ENCODE results near the gene NTRK3.

Gene NTRK3

DNA sequence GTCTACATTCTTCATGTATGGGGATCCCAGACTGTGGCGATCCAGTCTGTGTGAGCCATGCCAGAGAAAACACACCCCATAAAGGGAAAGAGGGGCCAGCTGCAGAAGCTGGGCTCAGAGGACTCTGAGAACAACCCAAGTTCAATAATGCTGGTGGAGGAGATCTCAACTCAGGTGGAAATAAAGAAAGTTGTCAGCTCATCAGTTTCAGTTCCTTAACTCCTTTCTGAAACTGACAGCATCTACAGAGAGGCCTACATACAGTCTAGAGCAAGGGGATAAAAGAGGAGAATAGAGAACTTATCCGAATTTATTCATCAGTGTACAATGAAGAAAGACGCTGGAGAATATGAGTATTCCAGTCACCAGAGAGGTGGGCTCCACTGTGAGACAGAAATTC lies 77.0 kb downstream of the NTRK3 start:
- no peak for DNase-seq (ENCODE audit: low read depth in 2 of 2)

DNA sequence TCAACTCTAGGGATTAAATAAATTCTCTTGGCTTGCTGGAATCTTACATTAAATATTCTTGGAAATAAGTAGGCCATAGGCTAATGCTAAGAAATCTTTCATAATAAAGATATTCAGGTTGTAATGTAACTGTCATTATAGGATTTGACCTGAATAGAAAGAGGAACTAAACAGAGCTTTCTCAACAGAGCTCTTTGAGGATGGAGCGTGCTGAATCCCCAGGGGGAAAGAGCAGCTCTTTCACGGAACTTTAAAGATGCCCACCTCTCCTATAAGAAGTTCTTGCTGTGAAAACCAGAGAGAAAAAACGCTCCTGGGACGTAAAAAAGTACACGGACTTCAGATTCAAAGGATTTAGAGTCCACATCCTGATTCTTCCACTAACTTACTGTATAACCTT lies 77.9 kb downstream of the NTRK3 start:
- DNase-seq (ENCODE audit: low read depth in 2 of 2): no peak

DNA sequence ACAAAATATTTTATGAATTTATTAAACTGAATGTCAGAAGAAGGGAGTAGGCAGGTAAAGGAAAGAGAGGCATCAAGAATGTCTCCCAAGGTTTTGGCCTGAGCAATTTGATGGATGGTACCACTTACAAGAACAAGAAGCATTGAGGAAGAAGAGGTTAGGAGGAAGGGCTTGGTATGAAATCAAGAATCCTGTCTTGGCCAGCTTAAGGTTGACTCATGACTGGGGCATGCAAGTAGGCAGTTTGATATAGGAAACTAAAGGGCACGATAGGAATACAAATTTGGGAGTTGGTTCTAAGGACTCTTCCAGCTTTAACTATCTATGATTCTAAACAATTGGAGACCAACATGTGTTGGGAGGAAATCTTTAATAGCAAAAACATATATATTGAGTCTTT lies 79.1 kb downstream of the NTRK3 start:
- no peak for DNase-seq (ENCODE audit: low read depth in 2 of 2)

DNA sequence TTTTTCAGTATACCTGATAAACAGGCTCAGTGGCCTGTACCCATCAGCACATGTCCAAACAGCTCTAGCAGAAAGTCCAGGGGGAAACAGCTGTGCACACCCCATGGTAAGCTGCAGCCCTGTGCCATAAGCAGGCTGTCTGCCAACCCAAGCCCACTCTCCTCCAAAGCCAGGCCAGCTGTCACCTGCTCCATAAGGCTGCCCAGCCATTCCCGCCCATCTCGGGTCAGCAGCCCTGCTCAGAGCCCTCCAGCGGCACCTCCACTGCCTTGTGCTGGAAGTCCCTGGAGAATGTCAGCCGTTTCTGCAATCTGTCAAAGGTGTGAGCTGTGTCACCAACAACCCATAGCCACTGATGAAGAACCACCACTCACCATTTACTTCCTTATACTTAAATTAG lies 82.0 kb downstream of the NTRK3 start:
- no peak for DNase-seq (ENCODE audit: low read depth in 2 of 2)

DNA sequence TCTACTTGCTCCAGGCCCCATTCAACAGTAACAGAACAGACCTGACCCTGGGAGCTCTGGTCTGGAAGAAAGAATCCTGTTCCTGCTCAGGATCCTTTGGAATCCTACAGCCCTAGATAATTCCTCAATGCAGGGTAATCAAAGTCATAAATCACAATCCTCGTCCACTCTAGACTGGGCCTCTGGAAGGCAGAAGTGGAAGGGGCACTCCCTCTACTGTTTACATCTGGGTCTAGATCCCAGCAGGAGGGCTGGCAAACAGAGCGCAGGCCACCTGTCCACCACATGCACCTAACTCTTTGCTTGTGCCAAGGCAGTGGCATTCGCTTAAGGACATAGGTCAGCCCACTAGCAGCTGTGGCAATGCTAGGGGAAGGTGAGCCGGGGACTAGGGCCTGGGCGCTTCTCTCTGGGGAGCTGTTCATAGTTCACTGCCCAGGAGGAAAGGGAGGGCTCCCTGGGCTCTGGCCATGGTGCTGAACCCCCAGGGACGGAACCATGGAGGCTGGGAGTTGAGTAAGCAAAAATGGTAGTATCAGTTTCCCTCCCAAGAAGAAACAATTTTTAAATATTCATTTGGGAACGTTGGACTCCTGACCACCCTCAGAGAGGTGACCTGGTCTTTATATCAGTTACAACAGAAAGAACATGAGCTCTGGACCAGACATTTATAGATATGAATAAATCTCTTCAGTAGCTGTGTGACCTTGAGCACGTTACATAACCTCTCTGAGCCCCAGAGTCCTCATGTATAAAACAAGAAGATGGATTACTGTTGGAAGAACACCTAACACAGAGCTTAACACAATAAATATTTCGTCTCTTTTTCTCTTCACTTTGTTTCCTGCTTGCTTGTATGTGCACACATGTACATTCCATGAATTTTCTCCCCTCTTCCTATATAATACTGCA lies 90.2 kb downstream of the NTRK3 start:
- no peak for DNase-seq (ENCODE audit: low read depth in 2 of 2)

DNA sequence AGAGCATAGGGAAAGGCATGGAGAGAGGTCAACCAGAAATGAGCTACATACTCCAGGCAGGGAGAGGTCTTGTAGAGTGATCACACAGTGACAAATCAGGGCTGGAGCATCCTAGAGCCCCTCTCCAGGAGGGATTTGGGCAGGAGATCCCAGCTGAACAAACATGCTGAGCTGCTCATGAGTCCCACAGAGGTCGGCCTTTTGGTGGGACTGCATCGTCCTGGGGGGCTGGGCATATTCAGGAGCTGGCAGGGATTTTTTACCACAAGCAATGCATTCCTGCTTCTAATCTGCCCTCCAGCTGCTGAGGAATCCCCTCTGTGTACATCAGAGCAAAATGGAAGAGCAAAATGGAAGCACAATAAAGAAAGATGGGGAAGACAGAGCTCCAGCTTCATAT lies 94.9 kb downstream of the NTRK3 start:
- no peak for DNase-seq (ENCODE audit: low read depth in 2 of 2)

DNA sequence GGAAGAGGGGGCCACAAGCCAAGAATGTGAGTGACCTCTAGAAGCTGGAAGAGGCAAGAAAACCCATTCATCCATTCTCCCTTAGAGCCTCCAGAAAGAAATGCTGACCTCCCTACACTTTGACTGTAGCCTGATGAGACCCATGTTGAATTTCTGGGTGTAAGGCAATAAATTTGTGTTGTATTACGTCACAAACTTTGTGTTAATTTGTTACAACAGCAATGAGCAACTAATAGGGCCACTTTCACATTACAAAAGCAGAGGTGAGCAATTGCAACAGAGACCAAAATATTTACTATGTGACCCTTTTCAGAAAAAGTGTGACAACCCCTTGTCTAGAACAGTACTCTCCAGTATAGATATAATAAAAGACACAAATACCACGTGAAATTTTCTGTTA lies 101.2 kb downstream of the NTRK3 start:
- no peak for DNase-seq (ENCODE audit: low read depth in 2 of 2)

DNA sequence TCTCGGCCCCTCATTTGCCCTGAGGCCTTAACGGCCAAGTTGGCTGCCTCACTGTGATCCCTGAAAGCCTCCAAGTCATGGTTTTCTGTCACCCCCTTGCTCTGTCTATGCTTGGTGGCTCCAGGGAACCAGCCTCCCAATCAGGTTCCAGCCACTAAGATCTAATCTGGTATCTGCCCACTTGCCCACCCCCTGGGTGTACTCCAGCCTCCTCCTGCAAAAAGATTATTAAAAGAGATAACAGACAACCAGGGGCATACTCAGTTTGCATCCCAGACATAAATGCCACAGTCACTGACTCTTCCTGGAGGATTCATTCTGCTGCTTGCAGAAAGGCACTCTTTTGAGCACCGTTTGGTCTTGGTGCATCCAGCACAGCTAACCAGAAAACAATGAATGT lies 103.9 kb downstream of the NTRK3 start:
- no peak for DNase-seq (ENCODE audit: low read depth in 2 of 2)

DNA sequence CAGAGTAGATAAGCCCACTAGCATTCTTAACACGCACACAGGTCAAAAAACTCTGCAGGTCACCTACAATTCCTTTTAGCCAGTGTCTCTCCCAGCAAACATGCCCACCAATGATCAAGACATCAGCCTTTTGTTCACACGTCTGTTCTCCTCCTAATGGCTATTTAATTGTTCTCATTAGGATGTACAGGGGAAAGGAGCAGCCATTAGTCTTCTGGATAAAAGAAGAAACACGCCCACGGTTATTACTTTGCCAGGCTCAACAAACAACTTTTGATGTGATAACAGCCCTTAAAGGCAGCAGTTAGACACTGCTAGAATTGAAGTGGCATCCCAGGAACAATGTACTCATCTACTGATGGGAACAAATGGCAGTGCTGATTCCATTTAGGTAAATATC lies 108.8 kb downstream of the NTRK3 start:
- DNase-seq (ENCODE audit: low read depth in 2 of 2): no peak

DNA sequence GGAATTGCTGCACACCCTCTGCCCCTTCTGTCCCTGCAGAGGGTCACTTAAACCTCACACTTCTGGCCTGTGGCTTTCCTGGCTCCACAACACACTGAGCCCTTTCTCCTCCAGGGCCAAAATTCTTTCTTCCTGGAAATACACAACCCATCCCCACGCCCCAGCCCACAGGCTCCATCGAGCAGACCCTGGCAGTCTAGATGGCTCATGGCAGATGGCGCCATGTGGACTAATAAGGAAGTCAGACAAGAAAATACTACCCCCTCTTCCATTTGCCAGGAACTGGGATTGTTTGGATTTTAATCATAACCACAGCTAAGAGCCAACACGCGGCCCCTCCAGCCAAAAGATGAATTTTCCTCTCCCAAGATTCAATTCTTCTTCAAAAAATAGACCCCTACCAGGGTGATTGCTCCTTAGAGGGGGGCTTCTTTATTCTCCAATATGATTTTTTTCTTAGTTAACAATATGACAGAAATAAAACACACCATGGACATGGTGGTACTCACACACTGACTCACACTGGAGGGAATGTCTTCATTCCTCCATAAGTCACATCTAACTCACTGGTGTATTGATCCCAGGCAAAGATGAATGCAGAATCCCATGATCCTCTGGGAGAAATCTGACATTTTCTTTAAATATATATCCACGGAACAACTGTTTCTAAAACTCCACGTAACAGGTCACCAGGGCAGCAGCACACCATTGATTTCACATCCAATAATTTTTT lies 111.5 kb downstream of the NTRK3 start:
- DNase-seq (ENCODE audit: low read depth in 2 of 2): no peak

DNA sequence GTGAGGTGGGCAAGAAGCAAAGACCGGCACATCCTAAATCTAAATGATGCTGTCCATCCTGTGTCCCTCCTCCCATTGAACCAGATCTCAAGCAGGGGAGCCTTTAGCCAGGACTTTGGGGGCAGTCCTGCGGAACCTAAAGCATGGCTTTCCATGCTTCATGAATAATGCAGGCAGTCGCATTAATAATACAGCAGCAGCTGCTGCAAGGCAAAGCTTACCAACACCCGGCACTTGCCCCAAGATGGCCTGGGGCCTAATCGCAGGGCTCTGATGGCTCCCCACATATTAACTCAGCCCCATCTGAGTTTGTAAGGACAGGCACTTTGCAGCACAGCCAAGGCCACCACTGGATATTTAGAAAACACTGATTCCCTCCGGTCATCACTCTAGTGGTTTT lies 114.4 kb downstream of the NTRK3 start:
- DNase-seq (ENCODE audit: low read depth in 2 of 2): no peak

DNA sequence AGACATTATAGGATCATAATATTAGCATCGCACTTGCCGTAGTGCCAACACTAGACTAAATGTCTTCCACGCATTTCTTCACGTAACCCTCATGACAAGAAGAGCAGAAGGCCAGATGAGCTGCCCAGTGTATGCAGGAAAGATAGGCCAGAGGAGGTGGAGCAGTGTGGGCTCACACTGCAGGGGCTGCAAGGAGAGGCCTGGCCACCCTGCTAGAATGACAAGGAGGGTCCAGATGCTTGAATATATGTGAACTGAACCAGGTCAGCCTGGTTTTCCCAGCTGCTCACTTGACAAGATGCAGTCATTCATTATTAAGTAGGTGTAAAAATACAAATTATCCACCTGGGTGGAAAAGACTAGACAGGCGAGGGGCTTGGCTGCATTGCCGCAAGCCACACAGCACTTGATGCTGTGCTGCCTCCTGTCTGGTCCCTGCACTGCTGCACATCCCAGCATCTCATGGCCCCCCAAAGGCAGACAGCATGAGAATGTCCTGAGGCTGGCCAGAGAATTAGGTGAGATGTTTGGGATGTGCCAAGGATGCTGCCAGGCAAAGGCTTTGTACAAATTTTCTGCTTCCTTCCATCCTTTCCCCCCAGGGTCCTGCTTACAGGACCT lies 115.2 kb downstream of the NTRK3 start:
- DNase-seq (ENCODE audit: low read depth in 2 of 2): no peak

DNA sequence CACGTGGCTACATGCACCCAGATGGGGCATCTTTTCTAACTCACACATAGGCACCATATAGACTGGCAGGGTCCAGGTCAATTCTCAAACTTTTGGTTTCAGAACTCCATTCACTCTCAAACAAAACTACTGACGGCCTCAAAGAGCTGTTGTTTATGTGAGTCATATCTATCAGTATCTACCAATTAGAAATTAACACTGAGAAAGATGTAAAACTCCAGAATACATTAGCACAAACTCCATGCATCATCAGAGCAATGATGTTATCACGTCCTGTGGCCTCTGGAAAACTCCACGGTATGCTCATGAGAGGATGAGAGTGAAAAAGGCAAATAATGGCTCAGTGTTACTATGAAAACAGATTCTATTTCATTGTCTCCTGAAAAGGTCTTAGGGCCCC lies 116.1 kb downstream of the NTRK3 start:
- no peak for DNase-seq (ENCODE audit: low read depth in 2 of 2)

DNA sequence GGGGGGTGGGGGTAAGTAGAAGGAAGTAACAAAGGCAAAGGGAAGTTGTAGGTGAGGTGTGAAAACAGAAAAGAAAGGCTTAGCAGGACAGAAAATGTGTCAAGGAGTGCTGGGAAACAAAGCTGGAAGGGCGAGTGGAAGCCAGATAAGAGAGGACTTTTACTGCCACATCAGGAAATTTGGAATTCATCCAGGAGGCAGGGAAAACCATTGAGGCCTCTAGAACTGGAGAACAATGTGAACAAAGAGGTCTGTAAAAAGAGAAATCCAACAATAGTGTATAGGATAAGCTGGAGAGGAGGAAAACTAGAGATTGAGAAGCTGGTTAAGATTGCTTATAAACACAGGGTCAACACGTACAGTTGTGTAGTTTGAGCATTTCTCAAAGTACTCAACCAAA lies 116.6 kb downstream of the NTRK3 start:
- DNase-seq (ENCODE audit: low read depth in 2 of 2): no peak

DNA sequence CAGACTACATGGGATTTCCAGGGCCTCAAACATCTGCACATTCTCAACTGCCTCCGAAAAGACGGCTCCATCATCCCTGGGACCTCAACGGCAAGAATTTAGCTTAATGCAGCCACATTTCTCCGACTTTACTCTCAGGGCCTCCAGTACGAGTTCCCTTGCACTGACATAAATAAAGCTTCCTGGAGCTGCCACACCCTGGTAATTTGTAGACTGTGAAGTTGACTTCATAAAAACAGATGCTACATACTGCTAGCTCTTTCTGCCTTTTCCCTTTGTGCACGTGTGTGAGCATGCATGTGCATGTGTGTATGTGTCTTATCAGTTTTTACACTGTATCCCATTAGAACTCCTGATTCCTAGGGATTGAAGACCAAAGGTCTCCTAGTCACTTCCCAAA lies 122.7 kb downstream of the NTRK3 start:
- DNase-seq (ENCODE audit: low read depth in 2 of 2): no peak

DNA sequence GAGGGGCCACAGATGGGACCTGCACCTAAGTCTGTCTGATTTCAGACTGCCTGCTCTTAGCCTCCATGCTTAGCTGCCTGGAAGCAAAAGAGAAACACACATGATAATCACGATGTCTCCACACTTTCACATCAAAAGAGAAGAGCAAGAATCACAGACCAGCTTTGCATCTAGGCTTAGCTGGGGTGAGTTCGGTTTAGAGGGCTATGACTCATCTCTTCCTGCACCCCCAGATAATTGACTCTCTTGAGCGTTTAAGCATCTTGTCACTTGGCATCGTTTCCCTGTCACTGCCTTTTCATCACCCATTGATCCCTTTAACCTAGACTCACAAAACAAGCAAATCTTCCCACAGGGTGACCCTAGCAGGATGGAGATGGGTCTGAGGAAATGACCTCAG lies 124.0 kb downstream of the NTRK3 start:
- no peak for DNase-seq (ENCODE audit: low read depth in 2 of 2)

DNA sequence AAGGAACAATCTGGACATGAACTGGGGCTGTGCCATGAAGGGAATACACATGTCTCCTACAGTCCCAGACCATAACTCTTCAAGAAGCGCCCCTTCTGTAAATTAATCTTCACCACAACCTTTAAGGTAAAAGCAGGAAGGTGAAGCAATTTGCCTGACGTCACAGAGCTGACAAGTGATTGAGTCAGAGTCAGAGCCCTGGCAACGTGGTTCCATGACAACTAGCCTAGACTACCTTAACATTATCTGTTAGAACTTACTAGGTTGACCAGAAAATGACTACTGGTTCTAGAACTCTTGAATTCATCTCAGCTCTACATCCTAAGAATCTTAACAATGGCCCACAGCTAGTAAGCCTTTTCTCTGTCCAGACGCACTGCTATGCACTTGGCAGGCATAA lies 124.6 kb downstream of the NTRK3 start:
- no peak for DNase-seq (ENCODE audit: low read depth in 2 of 2)

DNA sequence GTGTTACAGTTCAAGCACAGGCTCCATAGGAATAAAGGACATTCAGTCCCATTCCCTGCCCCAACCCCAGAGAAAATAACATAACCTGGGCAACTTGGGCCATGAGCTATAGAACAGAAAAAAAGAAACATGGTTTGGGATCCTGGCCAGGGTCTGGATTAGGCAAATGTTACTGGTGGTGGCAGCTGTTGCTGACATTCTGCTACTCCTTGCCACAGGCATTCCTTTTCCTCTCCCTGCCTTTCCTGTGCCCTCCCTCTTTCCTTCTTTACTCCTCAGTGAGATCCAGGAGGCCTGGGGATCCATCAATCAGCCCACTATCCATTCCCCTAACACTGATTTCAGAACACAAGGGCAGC lies 129.1 kb downstream of the NTRK3 start:
- no peak for DNase-seq (ENCODE audit: low read depth in 2 of 2)

DNA sequence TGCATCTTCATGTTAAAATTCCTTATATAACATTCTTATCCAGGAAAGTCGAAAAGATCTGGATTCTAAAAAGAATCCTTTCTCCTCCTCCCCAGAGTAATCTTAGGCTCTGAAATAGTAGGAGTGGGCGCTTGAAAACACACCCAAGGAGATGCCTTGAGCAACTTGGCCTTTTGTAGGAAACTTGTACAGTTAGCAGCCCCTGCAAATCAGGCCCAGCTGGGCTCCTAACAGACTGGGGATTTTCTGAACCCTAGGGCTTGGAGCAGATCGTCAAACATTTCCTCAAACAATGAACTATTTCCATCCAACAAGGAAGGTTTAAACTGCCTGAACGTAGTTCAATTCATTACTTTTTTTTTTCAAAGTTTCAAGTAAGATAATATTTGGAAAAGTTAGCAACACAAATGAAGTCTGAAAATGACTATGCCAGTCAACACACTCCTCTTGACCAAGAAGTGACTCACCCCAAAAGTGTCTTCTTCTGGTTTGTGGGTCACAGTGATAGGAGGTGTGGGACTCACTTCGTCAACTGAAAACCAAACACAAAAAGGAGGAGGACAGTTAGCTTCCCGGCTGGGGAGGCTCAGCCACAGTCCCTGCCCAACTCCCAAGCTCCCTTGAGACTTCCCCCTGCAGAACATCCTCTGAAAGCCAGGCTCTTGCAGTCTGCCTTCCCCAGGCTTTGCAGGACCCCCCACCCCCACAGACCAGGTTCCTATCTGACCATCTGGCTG lies 129.7 kb downstream of the NTRK3 start:
- DNase-seq (ENCODE audit: low read depth in 2 of 2): no peak

DNA sequence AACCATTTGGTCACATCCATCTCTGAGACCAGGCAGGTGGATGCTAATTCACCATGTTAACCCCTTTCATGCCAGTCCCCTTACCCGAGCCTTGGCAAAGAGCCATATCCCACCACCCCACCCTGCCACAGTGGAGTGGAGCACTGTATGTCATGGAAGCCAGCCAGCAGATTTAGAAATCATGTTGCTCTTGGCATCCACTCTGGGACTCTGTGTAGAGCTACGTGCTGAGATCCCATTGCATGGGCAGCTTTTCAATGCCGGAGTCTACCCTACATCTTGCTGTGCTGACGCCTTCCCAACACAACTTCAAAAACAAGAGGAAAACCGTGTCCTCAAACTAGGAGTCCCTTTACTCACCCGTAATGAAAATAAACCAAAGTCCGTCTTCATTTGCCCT lies 131.0 kb downstream of the NTRK3 start:
- no peak for DNase-seq (ENCODE audit: low read depth in 2 of 2)

DNA sequence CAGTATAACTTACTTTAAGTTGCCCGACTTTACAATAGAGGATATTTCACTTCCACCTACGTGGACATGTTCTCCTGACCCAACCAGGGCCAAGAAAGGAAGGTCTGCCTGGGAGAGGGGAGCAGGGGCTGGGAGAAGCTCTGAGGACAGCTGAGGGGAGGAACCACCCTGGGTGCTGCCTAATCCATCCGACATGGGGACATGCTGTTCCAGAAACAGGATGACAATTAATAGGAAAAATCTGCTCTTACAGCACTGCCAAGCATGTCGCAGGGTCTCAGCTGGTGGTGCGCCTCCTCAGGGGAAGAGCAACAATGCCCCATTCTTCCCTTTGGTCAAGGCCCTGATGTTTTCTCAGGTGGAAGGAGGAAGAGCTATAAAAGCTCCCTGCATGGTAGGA lies 132.3 kb downstream of the NTRK3 start:
- DNase-seq (ENCODE audit: low read depth in 2 of 2): no peak

DNA sequence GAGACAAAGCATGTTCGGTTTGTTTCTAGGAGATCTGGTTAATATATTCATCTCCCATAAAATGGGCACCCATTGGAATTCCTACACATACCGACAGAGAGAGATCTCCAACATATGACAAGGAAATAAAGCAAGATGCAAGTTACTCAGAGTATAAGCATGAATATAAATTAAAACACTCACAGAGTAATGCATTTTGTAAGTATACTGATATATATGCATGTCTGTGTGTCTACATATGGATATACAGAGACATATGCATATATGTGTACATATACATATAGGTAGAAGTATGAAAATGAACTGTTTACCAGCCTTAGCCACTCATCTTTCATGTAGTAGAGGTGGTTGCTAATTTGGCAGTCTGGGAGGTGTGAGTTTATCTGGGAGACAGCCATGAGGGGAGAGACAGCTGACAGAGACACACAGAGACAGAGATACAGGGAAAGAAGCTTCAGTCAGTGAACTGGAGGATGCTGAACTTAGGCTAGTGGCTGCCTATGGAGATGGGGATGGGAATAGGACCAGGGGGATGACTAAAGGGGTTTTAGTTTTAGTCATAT lies 134.5 kb downstream of the NTRK3 start:
- DNase-seq (ENCODE audit: low read depth in 2 of 2): no peak

Data from stimulated activated CD8-positive, alpha-beta memory T cell treated with anti-CD3 and anti-CD28 coated beads, Interleukin-15, amount 100 ng/mL, for 4 hours (primary cell).